Transverse colon (tissue), 4 donors: Measurements from ENCODE around the gene MMP27. TPM values are rescaled to one million over a fixed set of nuclear protein-coding genes. Genes with fewer than 3 reads are reported as not detected.

Experiments
- DNase-seq: peaks from one replicate; pipeline ENCODE4 v3.0.0-alpha.2; 2019
- H3K27ac ChIP-seq, 4 donors: fragments of 200-600 bp; sonication (generic); 2 replicates each; pipeline ENCODE4 v1.5.1; 2016 to 2018; ENCODE audit warnings: inconsistent platforms in 4 of 4
- H3K27me3 ChIP-seq: fragments of 200-600 bp; sonication (generic); 2 replicates; pipeline ENCODE4 v1.5.1; 2017; ENCODE audit warnings: inconsistent platforms
- H3K36me3 ChIP-seq, 4 donors: fragments of 200-600 bp; sonication (generic); 2 replicates each; pipeline ENCODE4 v1.5.1; 2017 to 2019; ENCODE audit warnings: inconsistent platforms in 4 of 4
- H3K4me1 ChIP-seq, 4 donors: fragments of 200-600 bp; sonication (generic); 2 replicates each; pipeline ENCODE4 v1.5.1; 2017 to 2020; ENCODE audit warnings: inconsistent platforms in 4 of 4
- H3K4me3 ChIP-seq, 4 donors: fragments of 200-600 bp; sonication (generic); 1 replicate in 1 of 4; 2 replicates in 3 of 4; pipeline versions ENCODE4 v1.5.1 to v1.6.1; 2017 to 2019; ENCODE audit warnings: inconsistent platforms in 4 of 4
- H3K9me3 ChIP-seq, 2 donors: fragments of 200-600 bp; sonication (generic); 2 replicates each; pipeline ENCODE4 v1.5.1; 2017 to 2019; ENCODE audit warnings: inconsistent platforms in 2 of 2
- EP300 ChIP-seq: sonication (generic); formaldehyde crosslinking; IDR thresholded peaks from one replicate; pipeline ENCODE4 v1.6.1; 2017; ENCODE audit warnings: antibody characterized with exemption, low read depth
- POLR2A ChIP-seq: fragments of 450-650 bp; IDR thresholded peaks from one replicate; pipeline ENCODE4 v1.6.1; 2016; ENCODE audit warnings: antibody characterized with exemption, mild to moderate bottlenecking, moderate library complexity
- POLR2AphosphoS5 ChIP-seq, 3 donors: sonication (generic); formaldehyde crosslinking; IDR thresholded peaks; one replicate each; pipeline ENCODE4 v1.6.1; 2016; ENCODE audit warnings: antibody characterized with exemption in 3 of 3
- WGBS, 2 donors: methylation state at CpG; one replicate each; pipeline ENCODE4 v1.1.5; 2018; ENCODE audit warnings: low coverage in 1 of 2; 5-methylcytosine and 5-hydroxymethylcytosine counted together
- in situ Hi-C, 4 donors: fragments of 200-750 bp; cut with MboI; loops; one replicate each; pipeline versions ENCODE4 v1.15.0 to v1.15.1; 2017; ENCODE audit warnings: low sequenced_read_pairs in 3 of 4, low pct_ligation_motif_present in 1 of 4, low pct_unique_long_range_greater_than_20kb in 1 of 4
- intact Hi-C: fragments of 100-400 bp; cut with DNase I; formaldehyde crosslinking; loops from one replicate; pipeline ENCODE4 v1.15.1; 2023; ENCODE audit warnings: low total_unique reads
- total RNA-seq, 4 donors: library from RNA; depleted of rRNA; stranded (reverse); fragments of >200 nt; gene quantifications; one replicate each; pipeline ENCODE4 v1.1.0, GENCODE V29; 2016
- TF ChIP-seq, protein P1 (sequence below), 5 experiments: fragments of 200-600 bp in 3 of 5; fragments of 450-650 bp in 2 of 5; sonication (generic) in 3 of 5; IDR thresholded peaks; 1 replicate in 2 of 5; 2 replicates in 3 of 5; pipeline ENCODE4 v1.5.1; 2016 to 2017; ENCODE audit warnings: antibody characterized with exemption in 5 of 5, inconsistent platforms in 3 of 5, mild to moderate bottlenecking in 2 of 5, moderate library complexity in 1 of 5

The MMP27 gene
- total RNA-seq, 4 donors from 2014 or later, result 0.27 TPM; not detected in 3

DNA sequence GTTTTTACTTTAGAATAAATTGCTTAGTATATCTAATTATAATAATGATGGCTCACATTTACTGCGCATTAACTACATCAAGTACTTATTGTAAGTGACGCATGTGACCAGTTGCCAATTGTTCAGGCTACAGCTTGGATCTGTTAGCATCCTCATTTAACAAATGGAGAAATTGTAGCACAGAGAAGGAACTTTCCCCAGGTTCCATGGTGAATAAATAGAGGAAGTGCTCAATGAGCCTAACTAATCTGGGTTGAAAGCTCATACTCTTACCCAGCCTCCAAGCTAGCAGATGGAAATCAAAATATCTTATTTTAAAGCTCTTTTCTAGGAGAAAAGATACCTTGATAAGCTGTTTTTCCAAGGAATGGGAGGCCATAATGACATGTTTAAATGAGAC lies 19.8 kb downstream of the MMP27 start:
- no peak for DNase-seq
- intact Hi-C loops, result no loop called here
- WGBS, 2 donors, result 93% methylated on average over 2 of the region's 2 CpGs
- no peak overlapping the region for H3K4me3 ChIP-seq
- H3K36me3 ChIP-seq, result no peaks in the 10 kb centered on the region
- no peaks in the 10 kb centered on the region for H3K27me3 ChIP-seq
- no peak overlapping the region for H3K27ac ChIP-seq
- H3K9me3 ChIP-seq, result no peaks in the 10 kb centered on the region
- no peaks in the 10 kb centered on the region for H3K4me1 ChIP-seq
- TF ChIP-seq, protein P1, sequence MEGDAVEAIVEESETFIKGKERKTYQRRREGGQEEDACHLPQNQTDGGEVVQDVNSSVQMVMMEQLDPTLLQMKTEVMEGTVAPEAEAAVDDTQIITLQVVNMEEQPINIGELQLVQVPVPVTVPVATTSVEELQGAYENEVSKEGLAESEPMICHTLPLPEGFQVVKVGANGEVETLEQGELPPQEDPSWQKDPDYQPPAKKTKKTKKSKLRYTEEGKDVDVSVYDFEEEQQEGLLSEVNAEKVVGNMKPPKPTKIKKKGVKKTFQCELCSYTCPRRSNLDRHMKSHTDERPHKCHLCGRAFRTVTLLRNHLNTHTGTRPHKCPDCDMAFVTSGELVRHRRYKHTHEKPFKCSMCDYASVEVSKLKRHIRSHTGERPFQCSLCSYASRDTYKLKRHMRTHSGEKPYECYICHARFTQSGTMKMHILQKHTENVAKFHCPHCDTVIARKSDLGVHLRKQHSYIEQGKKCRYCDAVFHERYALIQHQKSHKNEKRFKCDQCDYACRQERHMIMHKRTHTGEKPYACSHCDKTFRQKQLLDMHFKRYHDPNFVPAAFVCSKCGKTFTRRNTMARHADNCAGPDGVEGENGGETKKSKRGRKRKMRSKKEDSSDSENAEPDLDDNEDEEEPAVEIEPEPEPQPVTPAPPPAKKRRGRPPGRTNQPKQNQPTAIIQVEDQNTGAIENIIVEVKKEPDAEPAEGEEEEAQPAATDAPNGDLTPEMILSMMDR (IDR thresholded peaks at IDR 0.05), result no peak
- TF ChIP-seq EP300, result no peak
- no peak for TF ChIP-seq POLR2AphosphoS5 (IDR thresholded peaks at IDR 0.05)
- TF ChIP-seq POLR2A, result no peak
- in situ Hi-C loops, result loop anchor here in 1 of 4 donors (25.0 kb wide), 1 partner anchor 598 kb away; no protein-coding TSS in a partner anchor

DNA sequence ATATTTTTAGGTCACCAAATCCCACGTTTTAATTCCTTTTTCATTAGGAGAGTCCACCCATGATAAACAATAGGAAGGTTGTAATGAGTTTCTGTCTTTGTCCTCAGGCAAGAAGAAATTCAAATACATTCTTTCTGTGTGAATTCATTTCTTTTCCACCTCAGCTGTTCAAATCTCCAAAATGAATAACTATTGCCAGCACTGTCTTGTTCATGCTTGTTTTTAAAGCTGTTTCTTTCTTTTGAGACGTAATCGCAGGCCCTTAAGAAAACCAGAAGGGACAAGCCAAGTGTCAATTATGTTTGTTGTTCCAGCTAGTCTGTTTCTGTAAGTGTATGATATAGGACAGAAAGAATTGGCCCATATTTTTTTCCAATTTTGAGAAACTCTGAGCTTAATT lies 20.2 kb downstream of the MMP27 start:
- intact Hi-C loops, result no loop called here

DNA sequence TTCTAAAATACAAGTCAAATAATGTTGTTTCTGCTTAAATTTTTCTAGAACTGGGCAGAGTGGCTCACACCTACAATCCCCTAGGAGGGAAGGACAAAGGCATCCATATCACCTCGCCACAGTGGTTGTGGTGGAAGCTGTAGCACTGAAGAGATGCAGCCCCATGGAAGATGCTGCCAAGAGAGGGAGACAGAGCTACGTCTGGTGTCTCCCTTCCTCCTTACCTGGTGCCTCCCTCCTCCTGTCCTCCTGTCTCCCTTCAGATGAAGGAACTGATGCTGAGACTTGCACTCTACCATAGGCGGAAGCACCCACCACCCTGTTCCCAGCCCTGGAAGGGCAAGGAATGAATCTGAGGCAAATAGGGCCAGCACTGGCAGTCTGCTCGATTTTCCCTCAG lies 22.3 kb downstream of the MMP27 start:
- Histone ChIP-seq H3K27me3 (no peaks in the 10 kb centered on the region), H3K27ac (no peak overlapping the region), H3K4me1 (no peaks in the 10 kb centered on the region), H3K9me3 (no peaks in the 10 kb centered on the region), H3K36me3 (no peaks in the 10 kb centered on the region), H3K4me3 (no peak overlapping the region)
- DNase-seq, result no peak
- intact Hi-C loops (no loop called here), in situ Hi-C loops (loop anchor here in 1 of 4 donors (25.0 kb wide), 1 partner anchor 596 kb away; no protein-coding TSS in a partner anchor)
- TF ChIP-seq POLR2A (no peak), POLR2AphosphoS5 (IDR thresholded peaks at IDR 0.05) (no peak), EP300 (no peak)
- TF ChIP-seq, protein P1 (IDR thresholded peaks at IDR 0.05), result no peak
- 44 to 62% methylated on average over 2 to 4 of the region's 4 CpGs for WGBS, 2 donors

More for the DNA sequence above, 20.2 kb downstream of the MMP27 start:
- Histone ChIP-seq H3K36me3 (no peaks in the 10 kb centered on the region), H3K27me3 (no peaks in the 10 kb centered on the region), H3K4me1 (no peaks in the 10 kb centered on the region), H3K9me3 (no peaks in the 10 kb centered on the region), H3K4me3 (no peak overlapping the region), H3K27ac (no peak overlapping the region)
- no peak for DNase-seq
- TF ChIP-seq EP300 (no peak), POLR2A (no peak), POLR2AphosphoS5 (IDR thresholded peaks at IDR 0.05) (no peak)
- TF ChIP-seq, protein P1 (IDR thresholded peaks at IDR 0.05), result no peak
- in situ Hi-C loops, result loop anchor here in 1 of 4 donors (25.0 kb wide), 1 partner anchor 598 kb away; no protein-coding TSS in a partner anchor
- 51 to 62% methylated on average over 3 of the region's 3 CpGs for WGBS, 2 donors

DNA sequence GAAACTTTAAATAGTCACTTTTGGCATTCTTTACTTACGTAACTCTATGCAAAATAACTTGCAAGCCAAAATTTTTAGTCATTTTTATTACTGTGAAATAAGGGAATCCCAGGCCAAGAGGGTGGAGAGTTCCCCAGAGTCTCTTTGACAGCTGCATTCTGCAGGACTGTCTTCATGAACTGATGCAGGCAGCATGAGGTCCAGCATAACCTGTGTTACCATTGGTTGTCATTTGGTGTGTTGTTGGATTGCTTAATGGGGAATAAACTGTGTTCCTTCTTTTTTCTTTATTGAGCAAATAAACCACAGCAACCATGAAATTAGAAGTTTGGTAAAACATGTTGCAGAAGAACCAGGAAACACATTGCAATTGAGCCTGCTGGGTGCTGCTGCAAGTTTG lies 24.6 kb downstream of the MMP27 start:
- 40 to 43% methylated on average over 1 of the region's 1 CpG for WGBS, 2 donors

DNA sequence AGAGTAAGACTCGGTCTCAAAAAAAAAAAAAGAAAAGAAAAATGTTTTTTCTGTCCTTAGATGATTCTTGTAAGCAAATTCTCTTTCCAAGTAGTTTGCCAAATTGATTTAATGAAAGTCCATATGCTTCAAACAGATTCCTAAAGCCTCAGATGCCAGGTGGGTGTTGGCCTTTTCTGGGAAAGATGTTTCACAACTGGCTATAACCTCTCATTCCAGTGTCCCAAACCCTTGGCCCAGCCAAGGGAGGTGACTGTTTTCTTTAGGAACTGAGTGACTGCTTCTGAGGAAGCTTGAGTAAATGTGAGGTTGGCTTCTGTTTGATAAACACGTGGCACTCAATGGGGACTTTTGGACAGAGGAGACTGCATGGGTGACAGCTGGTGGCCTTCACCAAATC lies 27.5 kb downstream of the MMP27 start:
- intact Hi-C loops (no loop called here), in situ Hi-C loops (loop anchor here in 1 of 4 donors (25.0 kb wide), 1 partner anchor 591 kb away; no protein-coding TSS in a partner anchor)
- TF ChIP-seq POLR2AphosphoS5 (IDR thresholded peaks at IDR 0.05), result no peak
- TF ChIP-seq EP300, result no peak
- 77 to 83% methylated on average over 1 to 2 of the region's 2 CpGs for WGBS, 2 donors
- no peak overlapping the region for H3K4me3 ChIP-seq
- H3K36me3 ChIP-seq, result no peaks in the 10 kb centered on the region
- no peak for DNase-seq
- H3K4me1 ChIP-seq, result no peaks in the 10 kb centered on the region
- no peaks in the 10 kb centered on the region for H3K9me3 ChIP-seq
- H3K27ac ChIP-seq, result no peak overlapping the region
- no peaks in the 10 kb centered on the region for H3K27me3 ChIP-seq

More for the DNA sequence above, 24.6 kb downstream of the MMP27 start:
- H3K27ac ChIP-seq, result no peak overlapping the region
- TF ChIP-seq POLR2A (no peak), POLR2AphosphoS5 (IDR thresholded peaks at IDR 0.05) (peak in 1 of 3 donors; percentile 8)
- H3K4me3 ChIP-seq, result no peak overlapping the region
- H3K4me1 ChIP-seq, result no peaks in the 10 kb centered on the region
- no peaks in the 10 kb centered on the region for H3K36me3 ChIP-seq
- no peaks in the 10 kb centered on the region for H3K9me3 ChIP-seq
- no peak for DNase-seq
- H3K27me3 ChIP-seq, result no peaks in the 10 kb centered on the region
- intact Hi-C loops, result no loop called here
- in situ Hi-C loops, result loop anchor here in 1 of 4 donors (25.0 kb wide), 1 partner anchor 594 kb away; no protein-coding TSS in a partner anchor
